Measurements from ENCODE around the gene BAZ2B. TPM values are rescaled to one million over a fixed set of nuclear protein-coding genes. Genes with fewer than 3 reads are reported as not detected.

BAZ2B gene
- total RNA-seq, 3 donors from 2014 or later, result 58.9 to 98.1 (median 72.5) TPM

DNA sequence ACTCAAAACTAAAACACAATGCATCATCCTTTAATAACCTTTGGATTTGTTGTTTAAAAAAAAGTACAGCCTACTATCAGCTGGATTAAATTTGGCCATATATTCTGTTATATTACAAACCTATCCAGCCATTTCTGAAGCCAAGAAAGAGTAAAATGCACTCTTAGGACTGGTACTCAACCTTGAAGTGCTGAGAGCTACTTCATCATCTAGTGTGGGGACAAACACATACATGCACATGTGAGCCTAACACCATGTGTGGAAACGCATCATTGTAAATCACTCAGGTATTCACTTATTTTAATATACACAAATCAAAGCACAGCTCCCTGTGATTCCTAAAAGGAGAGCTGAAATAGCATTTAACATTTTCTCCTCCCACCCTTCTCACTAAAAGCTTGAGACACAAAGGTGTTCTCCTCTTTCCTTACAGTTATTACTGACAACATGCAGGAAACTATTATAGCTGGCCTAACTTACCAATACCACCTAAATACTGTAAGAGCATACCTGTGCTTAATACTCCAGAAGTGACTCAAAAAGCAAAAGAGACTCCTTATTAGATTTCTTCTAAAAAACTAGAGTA is 7.5 kb downstream of the BAZ2B start:
- Histone ChIP-seq H3K36me3 (ENCODE audit: low read depth) (no peaks in the 10 kb centered on the region), H3K9me3 (no peaks in the 10 kb centered on the region), H3K4me1 (ENCODE audit: low read depth) (peaks cover 22% of the 10 kb centered on the region), H3K4me3 (no peak overlapping the region)
- intact Hi-C loops (cut with DNase I, micrococcal nuclease), result no loop called here
- ATAC-seq (no peak), DNase-seq (no peak)
- TF ChIP-seq, protein P1, sequence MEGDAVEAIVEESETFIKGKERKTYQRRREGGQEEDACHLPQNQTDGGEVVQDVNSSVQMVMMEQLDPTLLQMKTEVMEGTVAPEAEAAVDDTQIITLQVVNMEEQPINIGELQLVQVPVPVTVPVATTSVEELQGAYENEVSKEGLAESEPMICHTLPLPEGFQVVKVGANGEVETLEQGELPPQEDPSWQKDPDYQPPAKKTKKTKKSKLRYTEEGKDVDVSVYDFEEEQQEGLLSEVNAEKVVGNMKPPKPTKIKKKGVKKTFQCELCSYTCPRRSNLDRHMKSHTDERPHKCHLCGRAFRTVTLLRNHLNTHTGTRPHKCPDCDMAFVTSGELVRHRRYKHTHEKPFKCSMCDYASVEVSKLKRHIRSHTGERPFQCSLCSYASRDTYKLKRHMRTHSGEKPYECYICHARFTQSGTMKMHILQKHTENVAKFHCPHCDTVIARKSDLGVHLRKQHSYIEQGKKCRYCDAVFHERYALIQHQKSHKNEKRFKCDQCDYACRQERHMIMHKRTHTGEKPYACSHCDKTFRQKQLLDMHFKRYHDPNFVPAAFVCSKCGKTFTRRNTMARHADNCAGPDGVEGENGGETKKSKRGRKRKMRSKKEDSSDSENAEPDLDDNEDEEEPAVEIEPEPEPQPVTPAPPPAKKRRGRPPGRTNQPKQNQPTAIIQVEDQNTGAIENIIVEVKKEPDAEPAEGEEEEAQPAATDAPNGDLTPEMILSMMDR (IDR thresholded peaks at IDR 0.05), result no peak

DNA sequence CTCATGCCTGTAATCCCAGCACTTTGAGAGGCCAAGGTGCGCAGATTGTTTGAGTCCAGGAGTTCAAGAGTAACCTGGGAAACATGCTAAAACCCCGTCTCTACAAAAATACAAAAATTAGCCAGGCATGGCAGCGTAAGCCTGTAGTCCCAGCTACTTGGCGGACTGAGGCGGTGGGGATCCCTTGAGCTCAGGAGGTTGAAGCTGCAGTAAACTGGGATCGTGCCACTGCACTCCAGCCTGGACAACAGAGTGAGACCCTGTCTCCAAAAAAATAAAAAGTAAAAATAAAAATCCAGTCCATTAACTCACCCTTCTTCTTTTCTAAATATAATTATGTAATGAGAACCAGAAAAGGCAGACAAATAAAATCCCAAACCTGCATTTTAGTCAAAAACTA is 8.2 kb downstream of the BAZ2B start:
- Histone ChIP-seq H3K36me3 (ENCODE audit: low read depth) (no peaks in the 10 kb centered on the region), H3K4me3 (no peak overlapping the region), H3K9me3 (no peaks in the 10 kb centered on the region), H3K4me1 (ENCODE audit: low read depth) (peaks cover 22% of the 10 kb centered on the region)
- DNase-seq (no peak), ATAC-seq (no peak)
- intact Hi-C loops (cut with DNase I, micrococcal nuclease), result no loop called here
- TF ChIP-seq, protein P1 (IDR thresholded peaks at IDR 0.05), result no peak

DNA sequence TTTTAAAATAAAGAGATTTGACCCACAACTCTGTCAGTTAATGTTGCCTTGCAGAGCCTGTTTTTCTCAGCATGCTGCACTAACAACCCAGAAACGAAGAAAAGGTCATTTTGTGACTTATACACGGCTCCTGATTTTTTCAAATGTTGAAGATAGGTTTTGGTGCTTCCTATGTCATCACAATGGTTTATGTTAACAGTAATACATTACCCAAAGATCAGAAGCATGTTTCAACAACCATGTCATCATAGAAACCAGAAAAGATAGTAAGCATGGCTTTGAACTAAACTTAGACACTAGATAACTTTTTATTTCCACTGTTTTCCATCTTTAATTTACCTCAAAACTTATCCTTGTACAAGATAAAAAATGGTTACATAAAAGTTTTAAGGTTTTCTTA is 10.1 kb downstream of the BAZ2B start:
- TF ChIP-seq, protein P1 (IDR thresholded peaks at IDR 0.05), result no peak
- H3K4me3 ChIP-seq, result no peak overlapping the region
- peaks cover 16% of the 10 kb centered on the region for H3K4me1 ChIP-seq (ENCODE audit: low read depth)
- H3K36me3 ChIP-seq (ENCODE audit: low read depth), result no peaks in the 10 kb centered on the region
- H3K9me3 ChIP-seq, result no peaks in the 10 kb centered on the region
- no peak for DNase-seq
- intact Hi-C loops (cut with DNase I, micrococcal nuclease), result no loop called here
- ATAC-seq, result no peak

DNA sequence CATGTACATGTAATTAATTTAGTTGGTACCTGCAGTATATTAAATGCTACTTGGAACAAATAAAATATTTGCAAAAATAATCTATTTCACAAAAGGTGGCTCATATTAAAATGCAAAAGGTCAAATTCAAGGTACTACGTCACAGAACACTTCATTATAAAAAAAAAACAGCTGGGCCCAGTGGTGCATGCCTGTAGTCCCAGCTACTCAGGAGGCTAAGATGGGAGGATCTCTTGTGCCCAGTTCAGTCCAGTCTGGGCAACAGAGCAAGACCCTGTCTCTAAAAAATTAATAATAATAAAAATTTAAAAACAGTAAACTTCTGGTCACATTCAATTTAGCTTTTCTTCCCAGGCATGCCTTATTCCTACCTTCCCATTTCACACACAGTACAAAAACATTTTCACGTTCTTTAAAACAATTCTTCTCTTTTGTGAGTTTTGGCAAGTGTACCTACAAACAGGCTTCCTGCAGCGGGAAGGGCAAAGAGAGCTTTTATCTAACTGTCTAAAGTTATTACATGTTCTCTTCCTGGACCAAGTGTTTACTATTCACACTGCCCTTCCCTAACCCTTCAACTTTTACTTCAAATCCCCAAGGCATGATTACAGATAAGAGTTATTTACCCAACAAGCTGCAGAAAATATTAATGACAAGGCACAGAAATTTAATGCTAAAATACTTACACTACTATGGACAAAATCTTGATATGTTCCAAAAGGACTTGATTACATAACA is 10.7 kb downstream of the BAZ2B start:
- Histone ChIP-seq H3K9me3 (no peaks in the 10 kb centered on the region), H3K36me3 (ENCODE audit: low read depth) (no peaks in the 10 kb centered on the region), H3K4me3 (no peak overlapping the region), H3K4me1 (ENCODE audit: low read depth) (peaks cover 13% of the 10 kb centered on the region)
- TF ChIP-seq, protein P1 (IDR thresholded peaks at IDR 0.05), result no peak
- intact Hi-C loops (cut with DNase I, micrococcal nuclease), result no loop called here
- peak; percentile 88 for ATAC-seq
- no peak for DNase-seq

DNA sequence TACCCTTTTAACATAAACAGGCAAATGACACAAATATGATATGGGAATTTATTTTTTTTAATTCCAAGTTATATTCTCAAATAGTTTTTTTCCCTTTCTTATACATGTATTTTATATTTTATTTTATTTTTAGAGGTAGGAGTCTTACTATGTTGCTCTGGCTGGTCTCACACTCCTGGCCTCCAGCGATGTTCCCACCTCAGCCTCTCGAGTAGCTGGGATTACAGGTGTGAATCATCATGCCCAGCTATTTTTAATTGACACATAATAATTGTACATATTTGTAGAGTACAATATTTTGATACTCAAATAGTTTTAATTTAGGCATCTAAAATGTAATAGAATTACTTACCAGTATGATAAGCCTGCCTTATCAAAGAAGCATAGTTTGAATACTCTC is 12.2 kb downstream of the BAZ2B start:
- Histone ChIP-seq H3K4me1 (ENCODE audit: low read depth) (peaks cover 8% of the 10 kb centered on the region), H3K4me3 (no peak overlapping the region), H3K9me3 (no peaks in the 10 kb centered on the region), H3K36me3 (ENCODE audit: low read depth) (no peaks in the 10 kb centered on the region)
- no peak for ATAC-seq
- intact Hi-C loops (cut with DNase I, micrococcal nuclease), result no loop called here
- DNase-seq, result no peak
- TF ChIP-seq, protein P1 (IDR thresholded peaks at IDR 0.05), result no peak
